Stimulated activated naive B cell treated with anti-CD40 and anti-IgM and Interleukin-4, amounts not matched to agents 10 μg/mL and 1 μg/mL and 100 μg/mL, for 72 hours (primary cell): ENCODE data around the gene RANGRF.

Source experiments
- ATAC-seq, 2 donors: fragments of 150-1000 bp; cut with Tn5 transposase; replicated peaks; 2 replicates each; pipeline ENCODE4 v1.10.0; 2021; ENCODE audit warnings: moderate library complexity in 1 of 2
- DNase-seq: peaks from one replicate; pipeline ENCODE4 v3.0.0; 2021
- H3K27ac Mint-ChIP-seq: one replicate; pipeline ENCODE4 v1.8.0; 2022; ENCODE audit warnings: mild to moderate bottlenecking, mixed read lengths
- H3K27me3 Mint-ChIP-seq, 2 donors: one replicate each; pipeline ENCODE4 v1.8.0; 2022; ENCODE audit warnings: mixed read lengths in 2 of 2
- H3K36me3 Mint-ChIP-seq, 2 donors: one replicate each; pipeline ENCODE4 v1.8.0; 2022; ENCODE audit warnings: mixed read lengths in 2 of 2, mild to moderate bottlenecking in 1 of 2
- H3K4me1 Mint-ChIP-seq, 2 donors: one replicate each; pipeline ENCODE4 v1.8.0; 2022; ENCODE audit warnings: mixed read lengths in 2 of 2, mild to moderate bottlenecking in 1 of 2
- H3K4me3 Mint-ChIP-seq, 2 donors: one replicate each; pipeline ENCODE4 v1.8.0; 2022; ENCODE audit warnings: mild to moderate bottlenecking in 2 of 2, mixed read lengths in 2 of 2, moderate library complexity in 1 of 2
- H3K9me3 Mint-ChIP-seq, 2 donors: one replicate each; pipeline ENCODE4 v1.8.0; 2022; ENCODE audit warnings: mixed read lengths in 2 of 2, mild to moderate bottlenecking in 1 of 2

RANGRF gene

DNA sequence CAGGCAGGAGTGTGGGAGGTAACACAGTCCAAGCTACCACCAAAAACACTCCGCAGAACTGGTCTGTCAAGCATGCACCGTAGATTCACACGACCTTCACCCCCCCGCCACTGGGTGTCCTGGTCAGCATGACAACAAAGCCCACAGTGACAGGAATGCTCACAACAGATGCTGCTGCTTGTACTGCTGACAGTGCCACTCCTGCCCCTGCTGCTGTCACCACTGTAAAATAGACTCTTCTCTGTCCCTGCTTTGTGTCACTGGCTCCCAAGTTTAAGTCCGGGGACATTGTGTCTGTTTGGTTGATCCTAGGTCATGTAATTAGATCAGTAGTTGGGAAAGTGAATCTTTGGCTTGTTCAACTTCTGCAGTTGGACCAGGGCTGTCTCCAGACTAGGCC lies 44.2 kb downstream of the RANGRF start:
- DNase-seq, result no peak
- Mint-ChIP-seq H3K9me3 (no peaks in the 10 kb centered on the region), H3K36me3 (no peaks in the 10 kb centered on the region), H3K27me3 (peaks cover 31 to 35% of the 10 kb centered on the region in 2 donors), H3K4me3 (no peak overlapping the region), H3K27ac (no peak overlapping the region), H3K4me1 (peaks cover under 1 to 1% of the 10 kb centered on the region in 2 donors)
- ATAC-seq, result no peak

DNA sequence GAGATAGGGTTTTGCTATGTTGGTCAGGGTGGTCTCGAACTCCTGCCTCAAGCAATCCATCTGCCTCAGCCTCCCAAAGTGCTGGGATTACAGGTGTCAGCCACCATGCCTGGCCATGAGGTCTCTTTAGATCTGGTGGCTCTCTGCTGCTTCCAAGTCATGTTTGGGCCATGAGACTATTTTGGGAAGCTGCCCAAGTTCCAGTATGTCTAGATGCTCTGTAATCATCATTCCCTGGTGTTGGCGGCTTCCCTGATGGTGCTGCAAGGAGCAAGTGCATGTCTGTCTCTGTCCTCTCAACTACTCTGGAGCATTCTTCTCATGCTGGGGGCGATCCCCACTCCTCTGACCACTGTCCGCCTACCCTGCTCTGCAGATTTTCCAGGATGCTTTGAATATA lies 44.8 kb downstream of the RANGRF start:
- ATAC-seq, result no peak
- Mint-ChIP-seq H3K4me3 (no peak overlapping the region), H3K4me1 (peaks cover 6 to 7% of the 10 kb centered on the region in 2 donors)

DNA sequence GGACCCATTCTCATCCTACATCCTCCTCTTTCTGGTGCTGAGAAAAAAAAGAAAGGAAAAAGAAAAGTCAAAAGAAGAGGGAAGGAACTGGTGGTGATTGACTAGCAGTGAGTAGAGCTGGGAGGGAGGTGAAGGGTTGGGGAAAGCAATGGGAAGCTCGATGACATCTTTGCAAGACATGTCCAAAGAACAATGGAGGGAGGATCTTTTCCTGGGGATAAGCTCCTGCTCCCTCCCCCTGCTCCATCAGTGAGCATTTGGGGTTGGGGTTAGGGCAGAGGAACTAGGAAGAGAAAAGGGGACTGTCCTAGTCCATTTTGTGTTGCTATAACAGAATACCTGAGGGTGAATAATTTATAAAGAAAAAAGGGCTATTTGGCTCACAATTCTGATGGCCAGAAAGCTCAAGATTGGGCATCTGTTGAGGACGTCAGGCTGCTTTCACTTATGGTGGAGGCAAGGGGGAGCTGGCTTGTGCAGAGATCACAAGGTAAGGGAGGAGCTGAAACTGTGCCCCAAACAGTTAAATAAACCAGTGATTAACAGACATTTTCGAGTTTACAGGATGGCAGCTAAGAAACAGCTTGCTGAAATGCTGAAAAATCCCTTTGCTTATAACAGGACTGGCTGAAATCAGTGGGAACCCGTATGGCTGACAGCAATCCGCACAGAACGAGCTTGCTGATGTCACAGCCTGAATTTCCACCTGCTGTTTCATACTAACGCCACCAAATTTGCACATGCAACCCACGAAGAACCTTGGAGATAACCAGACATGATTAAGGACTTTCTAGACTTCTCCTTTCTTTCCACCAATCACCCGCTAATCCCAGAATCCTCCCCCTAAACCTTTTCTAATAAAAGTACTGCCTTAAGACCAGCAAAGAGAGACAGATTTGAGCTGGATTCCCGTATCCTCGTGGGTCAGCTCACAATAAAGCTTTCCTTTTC lies 49.6 kb downstream of the RANGRF start:
- H3K36me3 Mint-ChIP-seq, result no peaks in the 10 kb centered on the region
- ATAC-seq (peak; percentile 49 to 52), DNase-seq (no peak)
- H3K4me3 Mint-ChIP-seq, result peak overlapping the region; percentile 30 to 39
- H3K9me3 Mint-ChIP-seq, result no peaks in the 10 kb centered on the region
- H3K4me1 Mint-ChIP-seq, result peaks cover 8 to 13% of the 10 kb centered on the region in 2 donors
- peaks cover 0 to 11% of the 10 kb centered on the region in 2 donors for H3K27me3 Mint-ChIP-seq
- no peak overlapping the region for H3K27ac Mint-ChIP-seq

More for the DNA sequence above, 44.8 kb downstream of the RANGRF start:
- DNase-seq, result no peak
- no peaks in the 10 kb centered on the region for H3K9me3 Mint-ChIP-seq
- no peaks in the 10 kb centered on the region for H3K36me3 Mint-ChIP-seq
- H3K27ac Mint-ChIP-seq, result no peak overlapping the region
- H3K27me3 Mint-ChIP-seq, result peaks cover 25 to 31% of the 10 kb centered on the region in 2 donors

DNA sequence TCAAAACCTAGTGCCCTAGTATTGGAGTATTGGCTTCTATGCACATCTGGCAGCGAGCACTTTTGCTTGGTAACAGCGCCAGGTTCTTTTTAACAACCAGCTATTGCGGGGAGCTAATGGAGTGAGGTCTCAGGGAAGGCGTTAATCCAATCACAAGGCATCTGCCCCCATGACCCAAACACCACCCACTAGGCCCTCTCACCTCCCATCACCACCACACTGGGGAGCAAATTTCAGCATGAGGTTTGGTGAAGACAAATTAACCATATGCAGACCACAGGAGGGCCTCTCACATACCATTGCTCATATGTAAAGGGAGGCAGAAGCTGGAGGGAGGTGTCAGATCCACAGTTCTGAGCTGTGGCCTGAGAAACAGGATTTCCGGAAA lies 50.3 kb downstream of the RANGRF start:
- H3K27ac Mint-ChIP-seq, result no peak overlapping the region

DNA sequence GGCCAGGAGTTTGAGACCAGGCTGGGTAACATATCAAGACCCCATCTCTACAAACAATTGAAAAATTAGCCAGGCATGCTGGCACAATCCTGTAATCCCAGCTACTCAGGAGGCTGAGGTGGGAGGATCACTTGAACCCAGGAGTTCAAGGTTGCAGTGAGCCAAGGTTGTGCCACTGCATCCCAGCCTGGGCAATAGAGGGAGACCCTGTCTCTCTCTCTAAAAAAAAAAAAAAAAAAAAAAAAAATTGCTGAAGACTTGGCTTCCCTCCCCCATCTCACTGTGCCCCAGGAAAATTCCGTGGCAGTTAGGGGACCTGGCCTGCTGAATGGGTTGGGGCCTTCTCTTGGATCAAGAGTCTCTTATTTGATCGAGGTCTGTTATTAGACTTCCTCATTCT lies 51.1 kb downstream of the RANGRF start, which contains the start of gene ODF4:
ODF4 (plus strand) TSS at position 301 of the 400 bp plus-strand sequence. CDS start 212 bp downstream, outside the sequence.
- peaks cover under 1 to 6% of the 10 kb centered on the region in 2 donors for H3K27me3 Mint-ChIP-seq
- H3K9me3 Mint-ChIP-seq, result no peaks in the 10 kb centered on the region
- ATAC-seq (no peak), DNase-seq (no peak)
- peaks cover 8 to 13% of the 10 kb centered on the region in 2 donors for H3K4me1 Mint-ChIP-seq
- no peak within 1 kb of the TSS for H3K27ac Mint-ChIP-seq
- no peaks in the 10 kb centered on the region for H3K36me3 Mint-ChIP-seq
- no peak within 1 kb of the TSS for H3K4me3 Mint-ChIP-seq

More for the DNA sequence above, 50.3 kb downstream of the RANGRF start:
- DNase-seq (no peak), ATAC-seq (no peak)
- Mint-ChIP-seq H3K27me3 (peaks cover 0 to 6% of the 10 kb centered on the region in 2 donors), H3K9me3 (no peaks in the 10 kb centered on the region), H3K4me3 (no peak overlapping the region), H3K36me3 (no peaks in the 10 kb centered on the region), H3K4me1 (peaks cover 8 to 13% of the 10 kb centered on the region in 2 donors)
